ENCODE results near the gene RAB8B. TPM values are rescaled to one million over a fixed set of nuclear protein-coding genes. Genes with fewer than 3 reads are reported as not detected.

Gene RAB8B
- total and polyA plus RNA-seq, 9 of the 15 experiments (the other 6 are each of a cell fraction or from before 2014, with no cell fraction given): 7.8 to 32.1 (median 24.2) TPM

DNA sequence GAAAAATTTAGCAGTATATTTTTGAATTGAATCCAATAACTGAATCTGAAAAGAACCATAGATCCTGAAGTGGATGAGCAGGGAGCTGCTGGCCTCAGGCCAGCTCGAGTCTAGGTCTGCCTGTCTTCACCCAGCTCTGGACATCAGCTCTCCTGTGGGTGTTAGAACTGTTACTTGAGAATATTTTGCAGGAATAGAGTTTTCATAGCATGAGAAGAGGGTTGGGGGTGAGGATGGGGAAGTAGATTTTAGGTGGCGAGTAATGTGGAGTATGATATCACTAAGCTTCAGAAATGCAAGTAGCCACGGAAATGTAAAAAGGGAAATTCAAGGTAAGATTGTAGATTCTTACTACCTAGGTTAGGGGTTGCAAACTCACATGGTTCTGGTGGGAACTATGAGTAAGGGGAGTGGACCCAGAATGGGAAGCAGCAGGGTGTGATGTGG lies 6.2 kb downstream of the RAB8B start (continued):
- TF ChIP-seq, protein P1, sequence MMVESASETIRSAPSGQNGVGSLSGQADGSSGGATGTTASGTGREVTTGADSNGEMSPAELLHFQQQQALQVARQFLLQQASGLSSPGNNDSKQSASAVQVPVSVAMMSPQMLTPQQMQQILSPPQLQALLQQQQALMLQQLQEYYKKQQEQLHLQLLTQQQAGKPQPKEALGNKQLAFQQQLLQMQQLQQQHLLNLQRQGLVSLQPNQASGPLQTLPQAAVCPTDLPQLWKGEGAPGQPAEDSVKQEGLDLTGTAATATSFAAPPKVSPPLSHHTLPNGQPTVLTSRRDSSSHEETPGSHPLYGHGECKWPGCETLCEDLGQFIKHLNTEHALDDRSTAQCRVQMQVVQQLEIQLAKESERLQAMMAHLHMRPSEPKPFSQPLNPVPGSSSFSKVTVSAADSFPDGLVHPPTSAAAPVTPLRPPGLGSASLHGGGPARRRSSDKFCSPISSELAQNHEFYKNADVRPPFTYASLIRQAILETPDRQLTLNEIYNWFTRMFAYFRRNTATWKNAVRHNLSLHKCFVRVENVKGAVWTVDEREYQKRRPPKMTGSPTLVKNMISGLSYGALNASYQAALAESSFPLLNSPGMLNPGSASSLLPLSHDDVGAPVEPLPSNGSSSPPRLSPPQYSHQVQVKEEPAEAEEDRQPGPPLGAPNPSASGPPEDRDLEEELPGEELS (CRISPR knock-in tag; IDR thresholded peaks at IDR 0.05; ENCODE audit: borderline replicate concordance): no peak

DNA sequence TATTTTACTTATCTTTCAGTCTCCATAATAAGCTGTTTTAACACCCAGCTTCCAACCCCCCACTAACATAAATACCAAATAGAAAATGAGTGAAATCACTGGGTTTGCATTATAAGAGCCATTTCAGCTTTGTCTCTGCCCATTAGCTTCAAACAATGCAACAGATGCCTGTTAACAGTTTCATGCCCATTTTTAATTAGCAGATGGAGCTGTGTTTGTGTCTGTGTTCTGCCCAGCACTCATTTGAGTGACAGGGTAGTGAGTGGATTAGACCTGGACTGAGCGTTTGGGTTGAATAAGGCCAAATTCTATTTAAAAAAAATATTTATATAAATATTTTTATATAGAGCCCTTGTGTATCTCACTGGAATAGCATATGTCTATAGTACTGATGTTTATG lies 7.4 kb downstream of the RAB8B start:
- no TSS peak for BruUV-seq (replicated peaks)
- Histone ChIP-seq H3K79me2 (ENCODE audit: control insufficient read depth, insufficient read depth, low read length) (peaks cover 99% of the 10 kb centered on the region), H3K4me1 (replicated peaks in 1 of 2; ENCODE audit: control insufficient read depth in 2 of 2, insufficient read depth in 2 of 2, low read length in 2 of 2) (peaks cover 20 to 92% of the 10 kb centered on the region in 2 experiments), H3K9ac (ENCODE audit: insufficient read depth in 1 of 2, low read depth in 2 of 2, low read length in 2 of 2) (no peak overlapping the region), H3K27ac (ENCODE audit: extremely low read depth, low read depth, low read length) (peak overlapping the region; percentile 31; the same call in 1 of the 3 replicates), H3K4me2 (ENCODE audit: insufficient read depth, low read length) (no peak overlapping the region), H3K36me3 (ENCODE audit: control insufficient read depth, insufficient read depth, low read length) (peaks cover 15% of the 10 kb centered on the region), H3K9me1 (ENCODE audit: control insufficient read depth, insufficient read depth, low read length) (no peaks in the 10 kb centered on the region), H3K9me3 (replicated peaks; ENCODE audit: control insufficient read depth, insufficient read depth, low read depth, low read length) (no peaks in the 10 kb centered on the region), H3K27me3 (ENCODE audit: control insufficient read depth in 2 of 2, insufficient read depth in 2 of 2, low read length in 2 of 2) (no peaks in the 10 kb centered on the region), H3K4me3 (no peak overlapping the region), H4K20me1 (replicated peaks; ENCODE audit: control insufficient read depth, insufficient read depth, low read length) (peaks cover 5% of the 10 kb centered on the region; the same call in 1 of the 2 replicates), H2AFZ (ENCODE audit: low read depth, low read length) (no peak overlapping the region)
- DNase-seq (ENCODE audit: extremely low read depth in 1 of 4, low spot score in 3 of 4): no peak
- FAIRE-seq: no peak
- in situ Hi-C loops (cut with MboI): no loop called here
- TF ChIP-seq, protein P2, sequence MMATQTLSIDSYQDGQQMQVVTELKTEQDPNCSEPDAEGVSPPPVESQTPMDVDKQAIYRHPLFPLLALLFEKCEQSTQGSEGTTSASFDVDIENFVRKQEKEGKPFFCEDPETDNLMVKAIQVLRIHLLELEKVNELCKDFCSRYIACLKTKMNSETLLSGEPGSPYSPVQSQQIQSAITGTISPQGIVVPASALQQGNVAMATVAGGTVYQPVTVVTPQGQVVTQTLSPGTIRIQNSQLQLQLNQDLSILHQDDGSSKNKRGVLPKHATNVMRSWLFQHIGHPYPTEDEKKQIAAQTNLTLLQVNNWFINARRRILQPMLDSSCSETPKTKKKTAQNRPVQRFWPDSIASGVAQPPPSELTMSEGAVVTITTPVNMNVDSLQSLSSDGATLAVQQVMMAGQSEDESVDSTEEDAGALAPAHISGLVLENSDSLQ (IDR thresholded peaks at IDR 0.05): peak; percentile 74; the same call in 1 of the 2 replicates
- TF ChIP-seq, protein P3, sequence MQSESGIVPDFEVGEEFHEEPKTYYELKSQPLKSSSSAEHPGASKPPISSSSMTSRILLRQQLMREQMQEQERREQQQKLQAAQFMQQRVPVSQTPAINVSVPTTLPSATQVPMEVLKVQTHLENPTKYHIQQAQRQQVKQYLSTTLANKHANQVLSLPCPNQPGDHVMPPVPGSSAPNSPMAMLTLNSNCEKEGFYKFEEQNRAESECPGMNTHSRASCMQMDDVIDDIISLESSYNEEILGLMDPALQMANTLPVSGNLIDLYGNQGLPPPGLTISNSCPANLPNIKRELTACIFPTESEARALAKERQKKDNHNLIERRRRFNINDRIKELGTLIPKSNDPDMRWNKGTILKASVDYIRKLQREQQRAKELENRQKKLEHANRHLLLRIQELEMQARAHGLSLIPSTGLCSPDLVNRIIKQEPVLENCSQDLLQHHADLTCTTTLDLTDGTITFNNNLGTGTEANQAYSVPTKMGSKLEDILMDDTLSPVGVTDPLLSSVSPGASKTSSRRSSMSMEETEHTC (IDR thresholded peaks at IDR 0.05): no peak
- 94% methylated on average over 1 of the region's 1 CpG for WGBS (ENCODE audit: insufficient coverage, low coverage, missing lambda C conversion rate)
- intact Hi-C loops (cut with micrococcal nuclease): no loop called here
- ChIA-PET POLR2A (interaction anchor here (0.7 to 4.1 kb wide), 7 partner anchors 11 to 51 kb away, joined by 3 to 22 read pairs (median 4); no protein-coding TSS in a partner anchor), CTCF (ENCODE audit: low intra/inter-chr PET ratio) (no interaction called here)
- ATAC-seq: no peak
